Measurements from ENCODE around the gene METTL9. TPM values are rescaled to one million over a fixed set of nuclear protein-coding genes. Genes with fewer than 3 reads are reported as not detected.

Gene METTL9
- total and polyA plus RNA-seq, 4 donors = 26.6 to 127 (median 78.1) TPM

DNA sequence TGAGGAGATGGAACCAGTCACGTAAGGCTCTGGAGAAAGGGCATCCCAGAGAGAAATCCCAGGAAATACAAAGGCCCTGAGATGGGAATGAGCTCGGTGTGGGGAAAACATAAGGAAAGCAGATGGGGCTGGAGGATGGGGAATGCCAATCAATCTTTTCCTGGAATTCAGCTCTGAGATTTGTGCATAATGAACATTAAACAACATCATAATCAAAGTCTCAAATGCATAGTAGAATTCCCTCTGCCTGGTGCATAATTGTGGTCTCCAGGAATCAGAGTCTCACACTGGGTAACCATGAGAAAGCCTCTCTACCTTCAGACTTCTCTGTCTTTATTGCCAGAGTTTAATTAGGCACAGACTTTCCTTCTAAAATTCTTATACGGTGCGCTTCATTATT is 95.2 kb downstream of the METTL9 start:
- no peaks in the 10 kb centered on the region for H3K4me1 ChIP-seq (ENCODE audit: control insufficient read depth in 5 of 5, insufficient read depth in 5 of 5, low read length in 5 of 5)
- no peak overlapping the region for H3K27ac ChIP-seq (ENCODE audit: low read depth in 1 of 2, low read length in 1 of 2)
- H3K9ac ChIP-seq (ENCODE audit: insufficient read depth in 1 of 2, low read length in 2 of 2) = no peak overlapping the region
- TF ChIP-seq, protein P1, sequence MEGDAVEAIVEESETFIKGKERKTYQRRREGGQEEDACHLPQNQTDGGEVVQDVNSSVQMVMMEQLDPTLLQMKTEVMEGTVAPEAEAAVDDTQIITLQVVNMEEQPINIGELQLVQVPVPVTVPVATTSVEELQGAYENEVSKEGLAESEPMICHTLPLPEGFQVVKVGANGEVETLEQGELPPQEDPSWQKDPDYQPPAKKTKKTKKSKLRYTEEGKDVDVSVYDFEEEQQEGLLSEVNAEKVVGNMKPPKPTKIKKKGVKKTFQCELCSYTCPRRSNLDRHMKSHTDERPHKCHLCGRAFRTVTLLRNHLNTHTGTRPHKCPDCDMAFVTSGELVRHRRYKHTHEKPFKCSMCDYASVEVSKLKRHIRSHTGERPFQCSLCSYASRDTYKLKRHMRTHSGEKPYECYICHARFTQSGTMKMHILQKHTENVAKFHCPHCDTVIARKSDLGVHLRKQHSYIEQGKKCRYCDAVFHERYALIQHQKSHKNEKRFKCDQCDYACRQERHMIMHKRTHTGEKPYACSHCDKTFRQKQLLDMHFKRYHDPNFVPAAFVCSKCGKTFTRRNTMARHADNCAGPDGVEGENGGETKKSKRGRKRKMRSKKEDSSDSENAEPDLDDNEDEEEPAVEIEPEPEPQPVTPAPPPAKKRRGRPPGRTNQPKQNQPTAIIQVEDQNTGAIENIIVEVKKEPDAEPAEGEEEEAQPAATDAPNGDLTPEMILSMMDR (IDR thresholded peaks at IDR 0.05; ENCODE audit: control extremely low read depth, extremely low read depth) = no peak
- H3K9me3 ChIP-seq (ENCODE audit: control insufficient read depth in 4 of 4, insufficient read depth in 3 of 4, low read length in 3 of 4) = no peaks in the 10 kb centered on the region
- DNase-seq (no peak), ATAC-seq (ENCODE audit: insufficient read depth, low FRiP score) (no peak)
- H3K36me3 ChIP-seq (ENCODE audit: control insufficient read depth in 4 of 4, insufficient read depth in 4 of 4, low read length in 4 of 4) = no peaks in the 10 kb centered on the region
- WGBS, 2 donors = 87 to 91% methylated on average over 4 of the region's 4 CpGs
- no peaks in the 10 kb centered on the region for H3K27me3 ChIP-seq (ENCODE audit: control insufficient read depth in 3 of 3, insufficient read depth in 3 of 3, low read length in 2 of 3)
- no peak overlapping the region for H3K4me3 ChIP-seq

- Histone ChIP-seq H3K27ac (ENCODE audit: low read depth in 1 of 2, low read length in 1 of 2) (no peak overlapping the region), H3K27me3 (ENCODE audit: control insufficient read depth in 3 of 3, insufficient read depth in 3 of 3, low read length in 2 of 3) (no peaks in the 10 kb centered on the region), H3K9me3 (ENCODE audit: control insufficient read depth in 4 of 4, insufficient read depth in 3 of 4, low read length in 3 of 4) (no peaks in the 10 kb centered on the region), H3K4me1 (ENCODE audit: control insufficient read depth in 5 of 5, insufficient read depth in 5 of 5, low read length in 5 of 5) (no peaks in the 10 kb centered on the region), H3K36me3 (ENCODE audit: control insufficient read depth in 4 of 4, insufficient read depth in 4 of 4, low read length in 4 of 4) (no peaks in the 10 kb centered on the region), H3K9ac (ENCODE audit: insufficient read depth in 1 of 2, low read length in 2 of 2) (no peak overlapping the region), H3K4me3 (no peak overlapping the region)
- DNase-seq (no peak), ATAC-seq (ENCODE audit: insufficient read depth, low FRiP score) (no peak)
- TF ChIP-seq, protein P1 (IDR thresholded peaks at IDR 0.05; ENCODE audit: control extremely low read depth, extremely low read depth) = no peak
- WGBS, 2 donors = 86% methylated on average over 5 of the region's 5 CpGs
Observed at GRCh38 chr16:21697032-21697431, 97.7 kb downstream of the METTL9 start.

DNA sequence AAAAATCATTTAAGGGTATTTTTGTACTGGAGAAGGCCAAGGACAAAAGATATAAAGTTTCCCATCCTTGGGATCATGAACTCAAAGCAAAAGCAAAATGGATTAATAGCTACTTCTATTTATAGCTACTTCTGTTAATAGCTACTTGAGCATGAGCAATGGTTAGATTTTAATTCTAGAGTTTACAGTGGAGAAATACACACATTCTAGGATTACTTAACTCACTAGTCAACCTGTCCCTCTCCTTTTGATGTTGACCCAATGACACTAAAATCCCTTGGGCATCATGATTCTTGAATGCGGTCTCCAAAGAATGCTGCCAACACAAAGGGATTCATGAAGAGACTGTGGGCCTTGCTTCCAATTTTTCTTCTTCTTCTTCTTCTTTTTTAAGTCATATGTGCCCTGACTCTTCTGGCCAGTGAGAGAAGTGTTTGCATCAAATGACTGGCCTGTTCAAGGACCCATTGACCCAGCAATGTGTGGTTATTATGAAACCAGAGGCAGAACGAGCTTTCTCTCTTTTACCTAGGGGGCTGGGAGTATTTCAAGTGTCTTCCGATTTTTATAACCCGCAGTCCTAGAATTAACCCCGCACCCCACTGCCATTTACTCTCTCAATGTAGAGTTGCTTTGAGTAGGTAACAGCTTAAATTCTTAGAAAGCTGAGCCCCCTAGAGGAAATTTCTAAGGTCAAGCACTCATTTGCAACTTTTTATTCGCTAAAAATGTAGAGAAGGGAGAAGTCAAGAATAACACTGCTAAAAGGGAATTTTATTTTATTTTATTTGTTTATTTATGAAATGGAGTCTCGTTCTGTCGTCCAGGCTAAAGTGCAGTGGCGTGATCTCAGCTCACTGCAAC is 99.0 kb downstream of the METTL9 start:
- TF ChIP-seq, protein P1 (IDR thresholded peaks at IDR 0.05; ENCODE audit: control extremely low read depth, extremely low read depth) = no peak
- no peaks in the 10 kb centered on the region for H3K27me3 ChIP-seq (ENCODE audit: control insufficient read depth in 3 of 3, insufficient read depth in 3 of 3, low read length in 2 of 3)
- no peaks in the 10 kb centered on the region for H3K36me3 ChIP-seq (ENCODE audit: control insufficient read depth in 4 of 4, insufficient read depth in 4 of 4, low read length in 4 of 4)
- H3K4me1 ChIP-seq (ENCODE audit: control insufficient read depth in 5 of 5, insufficient read depth in 5 of 5, low read length in 5 of 5) = no peaks in the 10 kb centered on the region
- WGBS, 2 donors = 65 to 80% methylated on average over 9 of the region's 9 CpGs
- H3K27ac ChIP-seq (ENCODE audit: low read depth in 1 of 2, low read length in 1 of 2) = no peak overlapping the region
- no peak for DNase-seq
- no peak for ATAC-seq (ENCODE audit: insufficient read depth, low FRiP score)
- H3K9me3 ChIP-seq (ENCODE audit: control insufficient read depth in 4 of 4, insufficient read depth in 3 of 4, low read length in 3 of 4) = no peaks in the 10 kb centered on the region
- H3K4me3 ChIP-seq = no peak overlapping the region
- no peak overlapping the region for H3K9ac ChIP-seq (ENCODE audit: insufficient read depth in 1 of 2, low read length in 2 of 2)

Measured in lung (tissue), 12 donors.